ENCODE measurements around the gene YAF2. TPM values are rescaled to one million over a fixed set of nuclear protein-coding genes. Genes with fewer than 3 reads are reported as not detected.

YAF2 gene
- total RNA-seq, 3 donors from 2014 or later (not counting 1 experiment from before 2014, with no cell fraction given): 96.2 to 124 (median 101) TPM

DNA sequence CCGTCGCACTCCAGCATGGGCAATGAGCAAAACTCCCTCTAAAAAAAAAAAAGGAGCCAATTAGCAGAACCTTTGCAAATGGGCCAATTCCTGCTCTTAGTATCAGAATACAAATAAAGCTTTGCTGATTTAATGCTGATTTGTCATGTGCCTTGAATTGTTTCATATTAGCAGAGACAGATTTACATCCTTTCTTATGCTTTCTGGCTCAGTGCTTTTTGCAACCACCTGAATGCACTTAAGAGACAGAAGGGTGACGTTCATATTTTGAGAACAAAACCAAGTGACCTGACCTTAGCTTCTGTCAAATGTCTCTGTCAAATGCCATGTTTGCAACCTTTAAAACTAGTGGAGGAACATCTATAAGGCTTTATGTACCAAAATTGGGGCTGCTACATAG is 43.8 kb upstream of the YAF2 start:
- H3K36me3 ChIP-seq (ENCODE audit: control insufficient read depth, insufficient read depth, low read length): no peaks in the 10 kb centered on the region
- no peak for TF ChIP-seq CTCF (IDR thresholded peaks at IDR 0.05)
- no peak overlapping the region for H3K27ac Mint-ChIP-seq
- H3K9me3 ChIP-seq (ENCODE audit: control insufficient read depth, insufficient read depth, low read length): no peaks in the 10 kb centered on the region
- no peak for DNase-seq
- no peak overlapping the region for H3K4me3 Mint-ChIP-seq
- H3K4me1 Mint-ChIP-seq: no peaks in the 10 kb centered on the region
- WGBS (ENCODE audit: insufficient coverage): 85% methylated on average over 3 of the region's 3 CpGs
- H3K27me3 ChIP-seq (ENCODE audit: control insufficient read depth, insufficient read depth, low read length): no peaks in the 10 kb centered on the region
- H3K27me3 Mint-ChIP-seq (ENCODE audit: low read depth in 2 of 2): peaks cover 2 to 7% of the 10 kb centered on the region in 2 donors
- no peak overlapping the region for H3K4me3 ChIP-seq (ENCODE audit: low read length)
- no peak for ATAC-seq
- intact Hi-C loops (cut with micrococcal nuclease): no loop called here
- no peaks in the 10 kb centered on the region for H3K36me3 Mint-ChIP-seq
- no peak overlapping the region for H3K27ac ChIP-seq (ENCODE audit: low read length)
- H3K9me3 Mint-ChIP-seq: no peaks in the 10 kb centered on the region
- no peaks in the 10 kb centered on the region for H3K4me1 ChIP-seq (ENCODE audit: control insufficient read depth, insufficient read depth, low read length)

DNA sequence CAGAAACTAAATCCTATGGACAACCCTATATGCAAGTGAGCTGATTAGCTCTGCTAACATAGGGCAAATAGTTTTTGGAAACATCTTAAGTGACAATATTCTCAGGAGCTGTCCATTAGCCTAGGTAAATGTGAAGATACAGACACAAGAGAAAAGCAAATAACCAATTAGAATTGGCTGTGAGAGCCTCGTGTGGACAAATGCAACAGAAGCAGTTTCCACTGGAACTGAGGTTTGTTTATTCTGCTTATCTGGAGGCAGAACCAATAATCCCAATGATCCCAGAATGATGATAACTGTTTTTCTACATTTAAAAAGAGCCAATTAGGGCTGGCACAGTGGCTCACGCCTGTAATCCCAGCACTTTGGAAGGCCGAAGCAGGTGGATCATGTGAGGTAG is 43.2 kb upstream of the YAF2 start:
- Mint-ChIP-seq H3K27me3 (ENCODE audit: low read depth in 2 of 2) (peaks cover 2 to 7% of the 10 kb centered on the region in 2 donors), H3K27ac (no peak overlapping the region), H3K36me3 (no peaks in the 10 kb centered on the region), H3K4me1 (no peaks in the 10 kb centered on the region), H3K9me3 (no peaks in the 10 kb centered on the region), H3K4me3 (no peak overlapping the region)
- Histone ChIP-seq H3K4me3 (ENCODE audit: low read length) (no peak overlapping the region), H3K4me1 (ENCODE audit: control insufficient read depth, insufficient read depth, low read length) (no peaks in the 10 kb centered on the region), H3K36me3 (ENCODE audit: control insufficient read depth, insufficient read depth, low read length) (no peaks in the 10 kb centered on the region), H3K9me3 (ENCODE audit: control insufficient read depth, insufficient read depth, low read length) (no peaks in the 10 kb centered on the region), H3K27me3 (ENCODE audit: control insufficient read depth, insufficient read depth, low read length) (no peaks in the 10 kb centered on the region), H3K27ac (ENCODE audit: low read length) (no peak overlapping the region)
- no peak for TF ChIP-seq CTCF (IDR thresholded peaks at IDR 0.05)
- no peak for ATAC-seq
- intact Hi-C loops (cut with micrococcal nuclease): no loop called here
- no peak for DNase-seq
- 100% methylated on average over 2 of the region's 3 CpGs for WGBS (ENCODE audit: insufficient coverage)

DNA sequence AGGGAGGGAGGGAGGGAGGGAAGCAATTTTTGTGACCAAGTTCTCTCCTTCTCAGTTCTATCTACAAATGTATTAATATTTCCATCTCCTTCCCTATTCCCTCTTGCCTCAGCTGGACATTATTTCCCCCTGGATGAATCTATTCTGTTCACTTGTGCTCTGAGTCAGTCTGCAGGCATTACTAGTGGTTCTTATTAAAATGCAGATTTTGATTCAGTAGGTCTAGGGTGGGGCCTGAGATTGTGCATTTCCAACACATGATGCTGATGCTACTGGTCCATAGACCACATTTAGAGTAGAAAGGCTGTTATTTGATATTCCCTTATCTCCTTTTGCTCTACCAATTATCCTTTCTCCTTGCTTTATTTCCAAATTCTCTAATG is 40.1 kb upstream of the YAF2 start:
- Mint-ChIP-seq H3K4me1 (no peaks in the 10 kb centered on the region), H3K9me3 (no peaks in the 10 kb centered on the region), H3K36me3 (no peaks in the 10 kb centered on the region), H3K27ac (no peak overlapping the region), H3K4me3 (no peak overlapping the region), H3K27me3 (ENCODE audit: low read depth in 2 of 2) (peaks cover 2 to 7% of the 10 kb centered on the region in 2 donors)
- no peak overlapping the region for H3K4me3 ChIP-seq (ENCODE audit: low read length)
- no peaks in the 10 kb centered on the region for H3K27me3 ChIP-seq (ENCODE audit: control insufficient read depth, insufficient read depth, low read length)
- H3K9me3 ChIP-seq (ENCODE audit: control insufficient read depth, insufficient read depth, low read length): no peaks in the 10 kb centered on the region
- no peaks in the 10 kb centered on the region for H3K4me1 ChIP-seq (ENCODE audit: control insufficient read depth, insufficient read depth, low read length)
- no peak for ATAC-seq
- intact Hi-C loops (cut with micrococcal nuclease): no loop called here
- no peak for DNase-seq
- H3K27ac ChIP-seq (ENCODE audit: low read length): no peak overlapping the region
- TF ChIP-seq CTCF (IDR thresholded peaks at IDR 0.05): no peak
- no peaks in the 10 kb centered on the region for H3K36me3 ChIP-seq (ENCODE audit: control insufficient read depth, insufficient read depth, low read length)

DNA sequence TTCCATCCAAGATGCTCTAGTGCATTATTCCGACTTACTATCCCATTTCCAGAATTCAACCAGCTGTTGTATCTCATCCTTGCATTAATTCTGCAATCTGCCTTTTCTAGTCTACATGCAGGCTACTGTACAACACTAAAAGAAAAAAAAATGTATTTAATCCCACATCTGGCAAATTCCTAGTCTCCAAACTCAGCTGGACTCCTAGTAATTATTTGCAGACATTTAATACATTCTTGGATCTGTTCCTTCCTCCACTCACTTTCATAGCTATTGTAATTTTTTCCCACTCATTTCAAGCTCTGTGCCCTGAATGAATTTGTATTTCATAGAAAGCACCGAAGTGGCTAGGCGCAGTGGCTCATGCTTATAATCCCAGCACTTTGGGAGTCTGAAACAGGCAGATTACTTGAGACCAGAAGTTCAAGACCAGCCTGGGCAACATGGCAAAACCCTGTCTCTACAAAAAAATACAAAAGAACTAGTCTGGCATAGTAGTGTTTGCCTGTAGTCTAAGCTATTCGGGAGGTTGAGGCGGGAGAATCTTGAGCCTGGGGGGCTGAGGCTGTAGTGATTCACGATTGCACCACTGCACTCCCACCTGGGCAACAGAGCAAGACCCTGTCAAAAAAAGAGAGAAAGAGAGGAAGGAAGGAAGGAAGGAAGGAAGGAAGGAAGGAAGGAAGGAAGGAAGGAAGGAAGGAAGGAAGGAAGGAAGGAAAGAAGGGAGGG is 39.5 kb upstream of the YAF2 start:
- intact Hi-C loops (cut with micrococcal nuclease): no loop called here
- Mint-ChIP-seq H3K4me3 (no peak overlapping the region), H3K9me3 (no peaks in the 10 kb centered on the region), H3K27me3 (ENCODE audit: low read depth in 2 of 2) (peaks cover 2 to 7% of the 10 kb centered on the region in 2 donors), H3K27ac (no peak overlapping the region), H3K4me1 (no peaks in the 10 kb centered on the region), H3K36me3 (no peaks in the 10 kb centered on the region)
- Histone ChIP-seq H3K4me3 (ENCODE audit: low read length) (no peak overlapping the region), H3K27ac (ENCODE audit: low read length) (no peak overlapping the region), H3K27me3 (ENCODE audit: control insufficient read depth, insufficient read depth, low read length) (no peaks in the 10 kb centered on the region), H3K9me3 (ENCODE audit: control insufficient read depth, insufficient read depth, low read length) (no peaks in the 10 kb centered on the region), H3K36me3 (ENCODE audit: control insufficient read depth, insufficient read depth, low read length) (no peaks in the 10 kb centered on the region), H3K4me1 (ENCODE audit: control insufficient read depth, insufficient read depth, low read length) (no peaks in the 10 kb centered on the region)
- DNase-seq (no peak), ATAC-seq (no peak)
- 93% methylated on average over 6 of the region's 6 CpGs for WGBS (ENCODE audit: insufficient coverage)
- no peak for TF ChIP-seq CTCF (IDR thresholded peaks at IDR 0.05)
